Lower lobe of right lung (tissue), 2 donors: ENCODE results near the gene CMIP. TPM values are rescaled to one million over a fixed set of nuclear protein-coding genes. Genes with fewer than 3 reads are reported as not detected.

ENCODE experiments used
- ATAC-seq, 2 donors: fragments of 200-7000 bp; cut with Tn5 transposase; one replicate each; pipeline ENCODE4 v1.9.1; 2020 to 2022; ENCODE audit warnings: mild to moderate bottlenecking in 2 of 2, moderate library complexity in 2 of 2
- DNase-seq: peaks from one replicate; pipeline ENCODE4 v3.0.0-alpha.2; 2020
- H3K27ac ChIP-seq: fragments of 200-600 bp; one replicate; pipeline ENCODE4 v1.8.0; 2022
- H3K27me3 ChIP-seq: fragments of 200-600 bp; one replicate; pipeline ENCODE4 v1.8.0; 2022; ENCODE audit warnings: low read depth
- H3K36me3 ChIP-seq: fragments of 200-600 bp; one replicate; pipeline ENCODE4 v1.8.0; 2022; ENCODE audit warnings: mild to moderate bottlenecking
- H3K4me1 ChIP-seq: fragments of 200-600 bp; one replicate; pipeline ENCODE4 v1.8.0; 2022
- H3K4me3 ChIP-seq: fragments of 200-600 bp; one replicate; pipeline ENCODE4 v1.8.0; 2022; ENCODE audit warnings: mild to moderate bottlenecking
- H3K9me3 ChIP-seq: fragments of 200-600 bp; one replicate; pipeline ENCODE4 v1.8.0; 2022
- intact Hi-C: fragments of 100-400 bp; cut with DNase I; formaldehyde crosslinking; loops from one replicate; pipeline ENCODE4 v1.11.0; 2022
- total RNA-seq: library from RNA; stranded (reverse); fragmentation: NEBNext Ultra II Directional; extraction: Animal tissue kit (Norgen Biotek cat#: 25700); gene quantifications from one replicate; pipeline ENCODE4 v1.2.1, GENCODE V29; 2021
- TF ChIP-seq, protein P1 (sequence below): fragments of 200-600 bp; IDR thresholded peaks from one replicate; pipeline ENCODE4 v1.8.0; 2022; ENCODE audit warnings: antibody characterized with exemption, mild to moderate bottlenecking
- donor health status: DM: no; HTN: yes; CAD: no; lungs with severe emphysema.

CMIP gene
- total RNA-seq, 1 donor from 2014 or later, result 77.4 TPM

DNA sequence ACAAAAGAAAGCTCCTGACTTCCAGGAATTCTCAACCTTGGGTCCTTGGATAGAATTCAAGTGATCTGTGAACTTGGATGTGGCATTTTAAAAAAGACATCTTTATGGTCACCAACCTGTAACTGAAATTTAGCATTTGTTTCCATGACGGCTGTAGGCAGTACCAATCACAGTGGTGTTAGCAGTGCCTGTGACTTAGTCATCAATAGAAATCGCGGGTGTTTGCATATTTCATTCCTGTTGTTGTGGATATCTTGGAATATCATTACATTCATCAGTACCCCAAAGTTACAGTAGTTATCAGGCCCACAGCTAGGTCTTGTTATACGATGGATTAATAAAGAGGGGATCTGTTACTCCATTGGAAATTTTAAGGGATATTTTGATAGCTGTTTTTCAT is 81.6 kb downstream of the CMIP start:
- DNase-seq, result no peak

GRCh38 chr16:81526935-81527334 is 82.3 kb downstream of the CMIP start:
- no peaks in the 10 kb centered on the region for H3K9me3 ChIP-seq
- DNase-seq (peak; percentile 59), ATAC-seq (peak; percentile 5 to 34)
- peak overlapping the region; percentile 40 for H3K27ac ChIP-seq
- no peaks in the 10 kb centered on the region for H3K36me3 ChIP-seq
- intact Hi-C loops, result no loop called here
- no peaks in the 10 kb centered on the region for H3K27me3 ChIP-seq
- TF ChIP-seq, protein P1, sequence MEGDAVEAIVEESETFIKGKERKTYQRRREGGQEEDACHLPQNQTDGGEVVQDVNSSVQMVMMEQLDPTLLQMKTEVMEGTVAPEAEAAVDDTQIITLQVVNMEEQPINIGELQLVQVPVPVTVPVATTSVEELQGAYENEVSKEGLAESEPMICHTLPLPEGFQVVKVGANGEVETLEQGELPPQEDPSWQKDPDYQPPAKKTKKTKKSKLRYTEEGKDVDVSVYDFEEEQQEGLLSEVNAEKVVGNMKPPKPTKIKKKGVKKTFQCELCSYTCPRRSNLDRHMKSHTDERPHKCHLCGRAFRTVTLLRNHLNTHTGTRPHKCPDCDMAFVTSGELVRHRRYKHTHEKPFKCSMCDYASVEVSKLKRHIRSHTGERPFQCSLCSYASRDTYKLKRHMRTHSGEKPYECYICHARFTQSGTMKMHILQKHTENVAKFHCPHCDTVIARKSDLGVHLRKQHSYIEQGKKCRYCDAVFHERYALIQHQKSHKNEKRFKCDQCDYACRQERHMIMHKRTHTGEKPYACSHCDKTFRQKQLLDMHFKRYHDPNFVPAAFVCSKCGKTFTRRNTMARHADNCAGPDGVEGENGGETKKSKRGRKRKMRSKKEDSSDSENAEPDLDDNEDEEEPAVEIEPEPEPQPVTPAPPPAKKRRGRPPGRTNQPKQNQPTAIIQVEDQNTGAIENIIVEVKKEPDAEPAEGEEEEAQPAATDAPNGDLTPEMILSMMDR, result no peak
- H3K4me3 ChIP-seq, result no peak overlapping the region
- peaks cover 32% of the 10 kb centered on the region for H3K4me1 ChIP-seq

More for the DNA sequence above, 81.6 kb downstream of the CMIP start:
- no peak for ATAC-seq
- Histone ChIP-seq H3K27me3 (no peaks in the 10 kb centered on the region), H3K4me1 (peaks cover 34% of the 10 kb centered on the region), H3K36me3 (no peaks in the 10 kb centered on the region), H3K27ac (peak overlapping the region; percentile 40), H3K4me3 (no peak overlapping the region), H3K9me3 (no peaks in the 10 kb centered on the region)
- TF ChIP-seq, protein P1, result no peak
- intact Hi-C loops, result no loop called here

- no peak overlapping the region for H3K27ac ChIP-seq
- DNase-seq, result no peak
- no peak for ATAC-seq
- no peaks in the 10 kb centered on the region for H3K9me3 ChIP-seq
- peaks cover 25% of the 10 kb centered on the region for H3K4me1 ChIP-seq
- H3K36me3 ChIP-seq, result no peaks in the 10 kb centered on the region
- TF ChIP-seq, protein P1, result no peak
- intact Hi-C loops, result no loop called here
- H3K4me3 ChIP-seq, result no peak overlapping the region
- no peaks in the 10 kb centered on the region for H3K27me3 ChIP-seq
Observed at GRCh38 chr16:81527477-81528178, 83.0 kb downstream of the CMIP start.

- intact Hi-C loops, result no loop called here
- no peak overlapping the region for H3K27ac ChIP-seq
- H3K27me3 ChIP-seq, result no peaks in the 10 kb centered on the region
- H3K36me3 ChIP-seq, result no peaks in the 10 kb centered on the region
- TF ChIP-seq, protein P1, result no peak
- H3K4me3 ChIP-seq, result no peak overlapping the region
- ATAC-seq, result no peak
- peak; percentile 10 for DNase-seq
- peaks cover 25% of the 10 kb centered on the region for H3K4me1 ChIP-seq
- no peaks in the 10 kb centered on the region for H3K9me3 ChIP-seq
Observed at GRCh38 chr16:81528256-81528655, 83.6 kb downstream of the CMIP start.

GRCh38 chr16:81530296-81530721 is 85.7 kb downstream of the CMIP start:
- TF ChIP-seq, protein P1, result no peak
- H3K27ac ChIP-seq, result no peak overlapping the region
- intact Hi-C loops, result no loop called here
- H3K27me3 ChIP-seq, result no peaks in the 10 kb centered on the region
- H3K36me3 ChIP-seq, result no peaks in the 10 kb centered on the region
- no peak overlapping the region for H3K4me3 ChIP-seq
- ATAC-seq (peak in 1 of 2 donors; percentile 12), DNase-seq (peak; percentile 30)
- peaks cover 25% of the 10 kb centered on the region for H3K4me1 ChIP-seq
- no peaks in the 10 kb centered on the region for H3K9me3 ChIP-seq
